D721Med (cell line): ENCODE results near the gene SMCO2.

Experiments used
- DNase-seq: peaks from one replicate; pipeline ENCODE4 v3.0.0; 2011; ENCODE audit warnings: low spot score; ENCODE audit not compliant: insufficient read length
- FAIRE-seq: peaks from 2 replicates; lab custom pipeline; 2011; peaks lifted over from hg19 to GRCh38; lab: Jason Lieb, UNC
- TF ChIP-seq, protein P1 (sequence below): IDR thresholded peaks from 2 replicates; pipeline ENCODE4 v1.5.1; 2012; ENCODE audit warnings: mild to moderate bottlenecking, control low read depth; ENCODE audit not compliant: insufficient read depth; ENCODE audit errors: missing control alignments

Gene SMCO2

DNA sequence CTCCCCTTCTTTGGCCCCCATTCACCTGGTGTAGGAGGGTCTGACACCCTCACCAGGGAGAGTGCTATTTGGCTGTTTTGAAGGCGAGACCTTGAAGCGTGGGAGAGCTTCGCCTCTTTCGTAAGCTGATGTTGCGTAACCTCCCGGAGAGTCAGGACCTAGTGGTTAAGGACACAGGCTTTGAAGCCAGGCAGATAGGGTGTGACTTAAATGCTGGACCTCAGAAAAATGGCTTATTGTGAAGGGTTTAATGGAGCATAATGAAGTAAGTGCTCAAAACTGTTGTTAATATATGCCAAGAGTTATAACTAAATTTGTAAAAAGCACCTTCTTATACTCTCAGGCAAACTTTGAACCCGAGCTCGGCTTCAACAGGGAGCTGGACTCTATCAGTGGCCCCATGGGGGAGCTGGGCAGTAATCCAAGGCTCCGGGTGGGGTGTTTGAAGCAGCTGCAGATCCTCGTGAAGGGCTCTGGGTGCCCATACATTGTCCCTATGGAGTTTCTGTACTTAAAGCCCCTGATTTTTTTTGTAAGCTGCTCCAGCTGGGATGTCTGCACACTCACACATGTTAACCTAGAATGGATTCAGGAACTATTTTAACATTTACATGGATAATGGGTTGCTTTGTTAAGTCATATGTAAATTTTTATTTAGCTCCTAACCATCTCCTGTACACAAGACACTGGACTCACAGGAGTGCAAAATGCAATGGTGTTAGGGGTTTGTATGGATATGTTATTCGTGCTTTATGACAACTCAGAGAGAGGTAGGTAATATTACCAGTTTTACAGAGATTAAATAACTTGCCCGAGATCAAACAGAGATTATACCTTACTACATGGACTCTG is 103.5 kb downstream of the SMCO2 start:
- no peak for FAIRE-seq
- TF ChIP-seq, protein P1, sequence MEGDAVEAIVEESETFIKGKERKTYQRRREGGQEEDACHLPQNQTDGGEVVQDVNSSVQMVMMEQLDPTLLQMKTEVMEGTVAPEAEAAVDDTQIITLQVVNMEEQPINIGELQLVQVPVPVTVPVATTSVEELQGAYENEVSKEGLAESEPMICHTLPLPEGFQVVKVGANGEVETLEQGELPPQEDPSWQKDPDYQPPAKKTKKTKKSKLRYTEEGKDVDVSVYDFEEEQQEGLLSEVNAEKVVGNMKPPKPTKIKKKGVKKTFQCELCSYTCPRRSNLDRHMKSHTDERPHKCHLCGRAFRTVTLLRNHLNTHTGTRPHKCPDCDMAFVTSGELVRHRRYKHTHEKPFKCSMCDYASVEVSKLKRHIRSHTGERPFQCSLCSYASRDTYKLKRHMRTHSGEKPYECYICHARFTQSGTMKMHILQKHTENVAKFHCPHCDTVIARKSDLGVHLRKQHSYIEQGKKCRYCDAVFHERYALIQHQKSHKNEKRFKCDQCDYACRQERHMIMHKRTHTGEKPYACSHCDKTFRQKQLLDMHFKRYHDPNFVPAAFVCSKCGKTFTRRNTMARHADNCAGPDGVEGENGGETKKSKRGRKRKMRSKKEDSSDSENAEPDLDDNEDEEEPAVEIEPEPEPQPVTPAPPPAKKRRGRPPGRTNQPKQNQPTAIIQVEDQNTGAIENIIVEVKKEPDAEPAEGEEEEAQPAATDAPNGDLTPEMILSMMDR = no peak
- no peak for DNase-seq

DNA sequence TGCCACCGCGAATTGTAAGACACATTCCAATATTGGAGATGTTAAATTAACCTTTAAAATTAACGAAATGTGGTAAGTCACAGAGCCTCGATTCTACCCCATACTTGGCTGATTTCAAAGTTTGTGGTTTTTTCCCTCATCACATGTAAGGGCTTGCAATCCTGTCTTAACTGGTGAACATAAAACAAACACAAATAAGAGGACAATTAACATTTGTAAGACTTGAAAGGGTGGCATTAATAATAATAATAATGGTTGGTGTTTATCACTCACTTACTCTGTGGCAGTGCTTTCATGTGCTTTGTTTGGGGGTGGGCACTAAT is 104.1 kb downstream of the SMCO2 start:
- TF ChIP-seq, protein P1 = no peak
- no peak for FAIRE-seq
- no peak for DNase-seq

DNA sequence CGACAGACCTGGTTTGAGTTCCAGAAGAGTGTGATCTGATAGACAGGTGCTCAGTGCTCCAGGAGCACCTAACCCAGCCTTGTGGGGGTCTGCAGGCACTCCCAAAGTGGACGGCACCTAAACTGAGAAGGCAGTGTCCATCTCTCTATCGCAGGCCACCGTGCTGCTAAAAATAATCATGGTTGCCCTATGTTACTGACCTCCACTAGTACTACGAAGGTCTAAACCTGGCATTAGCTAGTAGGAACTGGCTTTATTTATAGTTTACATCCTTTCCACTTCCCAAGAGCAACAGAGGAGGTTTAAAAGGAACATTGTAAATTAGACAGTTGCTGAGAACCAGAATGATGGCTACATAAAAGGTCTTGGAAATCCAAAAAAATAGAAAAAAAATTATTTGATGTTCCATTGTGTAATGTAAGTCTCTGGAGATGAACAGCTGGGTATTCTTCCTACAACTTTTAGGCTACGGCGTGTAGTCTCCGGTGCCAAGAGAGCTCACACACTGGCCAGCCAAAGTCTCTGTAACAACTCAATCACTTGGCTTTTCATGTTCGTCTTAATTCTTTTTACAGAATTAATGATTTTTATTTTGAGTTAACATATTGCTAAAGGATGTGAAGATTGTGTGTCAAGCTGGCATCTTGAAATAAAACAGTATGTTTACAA is 104.8 kb downstream of the SMCO2 start:
- FAIRE-seq (no peak), DNase-seq (no peak)
- TF ChIP-seq, protein P1 = no peak
